SU-DHL-6 (cell line): ENCODE data around the gene FSIP1.

Source experiments
- H2AFZ ChIP-seq: fragments of 200-600 bp; sonication (generic); 2 replicates; pipeline ENCODE4 v1.6.1; 2014; ENCODE audit warnings: low read depth, mild to moderate bottlenecking, moderate library complexity, mixed read lengths, antibody characterized with exemption, low read length; ENCODE audit not compliant: severe bottlenecking
- H3F3A ChIP-seq: fragments of 200-600 bp; shearing (Covaris generic); 2 replicates; pipeline ENCODE4 v1.6.0; 2016; ENCODE audit warnings: antibody characterized with exemption, mild to moderate bottlenecking; ENCODE audit not compliant: insufficient read depth
- H3K27ac ChIP-seq: fragments of 200-600 bp; sonication (generic); 2 replicates; pipeline ENCODE4 v1.5.1; 2016; ENCODE audit warnings: low read depth, mild to moderate bottlenecking, low read length, moderate library complexity, mixed read lengths
- H3K27me3 ChIP-seq: fragments of 200-600 bp; sonication (generic), shearing (Covaris generic); 2 replicates; pipeline ENCODE4 v1.6.0; 2014; ENCODE audit warnings: mild to moderate bottlenecking, low read length
- H3K36me3 ChIP-seq: fragments of 200-600 bp; sonication (generic); 2 replicates; pipeline ENCODE4 v1.6.1; 2014; ENCODE audit warnings: mild to moderate bottlenecking, low read length, mixed read lengths
- H3K4me2 ChIP-seq: fragments of 300-600, 200-600 bp; shearing (Covaris generic), sonication (generic); 2 replicates; pipeline ENCODE4 v1.6.0; 2014; ENCODE audit warnings: low read length, low read depth, mild to moderate bottlenecking; ENCODE audit not compliant: poor library complexity, severe bottlenecking
- H3K4me3 ChIP-seq: fragments of 200-600 bp; sonication (generic); 2 replicates; pipeline ENCODE4 v1.5.1; 2014; ENCODE audit warnings: antibody characterized with exemption, low read length, mild to moderate bottlenecking, mixed read lengths; ENCODE audit not compliant: insufficient read depth, poor library complexity, severe bottlenecking
- H3K79me2 ChIP-seq: fragments of 200-600 bp; sonication (generic); 2 replicates; pipeline ENCODE4 v1.6.1; 2014; ENCODE audit warnings: mild to moderate bottlenecking, low read length, moderate library complexity; ENCODE audit not compliant: insufficient read depth
- H3K9ac ChIP-seq: fragments of 200-600 bp; sonication (generic); 2 replicates; pipeline ENCODE4 v1.7.0; 2014; ENCODE audit warnings: mild to moderate bottlenecking, low read length
- H3K9me2 ChIP-seq: fragments of 200-600 bp; sonication (generic); replicated peaks from 2 replicates; pipeline ENCODE4 v1.6.1; 2014; ENCODE audit warnings: low read length; ENCODE audit not compliant: insufficient read depth
- H3K9me3 ChIP-seq: fragments of 200-600 bp; sonication (generic); 2 replicates; pipeline ENCODE4 v1.6.1; 2014; ENCODE audit warnings: low read length, mixed read lengths; ENCODE audit not compliant: insufficient read depth
- H4K20me1 ChIP-seq: fragments of 200-600 bp; sonication (generic); 2 replicates; pipeline ENCODE4 v1.6.1; 2014; ENCODE audit warnings: low read depth, mild to moderate bottlenecking, antibody characterized with exemption, low read length, moderate library complexity, mixed read lengths
- EZH2phosphoT487 ChIP-seq: fragments of 200-600 bp; sonication (generic), shearing (Covaris generic); conservative IDR thresholded peaks from 2 replicates; pipeline ENCODE4 v1.6.1; 2018; ENCODE audit warnings: mild to moderate bottlenecking, antibody characterized with exemption, low read length, moderate library complexity, mixed read lengths
- TF ChIP-seq, protein P1 (sequence below): fragments of 200-600 bp; sonication (generic); IDR thresholded peaks from one replicate; pipeline ENCODE4 v1.5.1; 2017; ENCODE audit warnings: antibody characterized with exemption, mild to moderate bottlenecking, low read length, moderate library complexity; ENCODE audit not compliant: insufficient read depth, poor library complexity, severe bottlenecking

FSIP1 gene

DNA sequence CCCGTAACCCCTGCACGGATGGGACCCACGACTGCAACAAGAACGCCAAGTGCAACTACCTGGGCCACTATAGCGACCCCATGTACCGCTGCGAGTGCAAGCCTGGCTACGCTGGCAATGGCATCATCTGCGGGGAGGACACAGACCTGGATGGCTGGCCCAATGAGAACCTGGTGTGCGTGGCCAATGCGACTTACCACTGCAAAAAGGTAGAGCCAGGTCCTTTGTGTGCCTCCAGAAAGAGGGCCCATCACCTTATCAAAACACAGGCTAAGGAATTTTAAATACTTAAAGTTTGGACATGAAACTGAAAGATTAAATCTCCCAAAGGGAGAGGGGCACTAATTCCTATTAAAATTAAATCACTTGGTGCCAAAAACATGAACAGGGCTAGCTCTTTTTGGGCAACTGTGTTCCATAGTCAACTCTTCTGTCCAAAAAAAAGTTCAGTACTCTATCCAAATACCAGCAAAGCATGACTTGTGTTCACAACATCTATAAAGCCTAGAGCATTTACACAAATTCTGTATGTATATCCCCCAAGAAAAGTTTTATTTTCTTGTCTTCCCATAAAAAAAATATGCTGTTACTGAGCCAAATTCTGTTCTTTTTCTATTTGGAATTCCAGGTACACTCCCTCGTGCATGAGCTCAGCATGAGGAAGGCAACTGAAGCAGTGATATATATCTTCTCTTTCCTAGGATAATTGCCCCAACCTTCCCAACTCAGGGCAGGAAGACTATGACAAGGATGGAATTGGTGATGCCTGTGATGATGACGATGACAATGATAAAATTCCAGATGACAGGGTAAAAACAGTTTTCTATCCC is 192.6 kb downstream of the FSIP1 start:
- TF ChIP-seq, protein P1, sequence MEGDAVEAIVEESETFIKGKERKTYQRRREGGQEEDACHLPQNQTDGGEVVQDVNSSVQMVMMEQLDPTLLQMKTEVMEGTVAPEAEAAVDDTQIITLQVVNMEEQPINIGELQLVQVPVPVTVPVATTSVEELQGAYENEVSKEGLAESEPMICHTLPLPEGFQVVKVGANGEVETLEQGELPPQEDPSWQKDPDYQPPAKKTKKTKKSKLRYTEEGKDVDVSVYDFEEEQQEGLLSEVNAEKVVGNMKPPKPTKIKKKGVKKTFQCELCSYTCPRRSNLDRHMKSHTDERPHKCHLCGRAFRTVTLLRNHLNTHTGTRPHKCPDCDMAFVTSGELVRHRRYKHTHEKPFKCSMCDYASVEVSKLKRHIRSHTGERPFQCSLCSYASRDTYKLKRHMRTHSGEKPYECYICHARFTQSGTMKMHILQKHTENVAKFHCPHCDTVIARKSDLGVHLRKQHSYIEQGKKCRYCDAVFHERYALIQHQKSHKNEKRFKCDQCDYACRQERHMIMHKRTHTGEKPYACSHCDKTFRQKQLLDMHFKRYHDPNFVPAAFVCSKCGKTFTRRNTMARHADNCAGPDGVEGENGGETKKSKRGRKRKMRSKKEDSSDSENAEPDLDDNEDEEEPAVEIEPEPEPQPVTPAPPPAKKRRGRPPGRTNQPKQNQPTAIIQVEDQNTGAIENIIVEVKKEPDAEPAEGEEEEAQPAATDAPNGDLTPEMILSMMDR: no peak
- no peak for TF ChIP-seq EZH2phosphoT487
- Histone ChIP-seq H3K9me2 (no peaks in the 10 kb centered on the region), H3K9me3 (no peaks in the 10 kb centered on the region), H2AFZ (no peak overlapping the region), H3K9ac (no peak overlapping the region), H3K79me2 (no peaks in the 10 kb centered on the region), H3K27ac (no peak overlapping the region), H3K4me3 (no peak overlapping the region), H4K20me1 (no peaks in the 10 kb centered on the region), H3K4me2 (no peak overlapping the region), H3K36me3 (no peaks in the 10 kb centered on the region), H3F3A (no peaks in the 10 kb centered on the region), H3K27me3 (no peaks in the 10 kb centered on the region)

GRCh38 chr15:39589193-39589814 is 193.3 kb downstream of the FSIP1 start:
- Histone ChIP-seq H3K27ac (no peak overlapping the region), H4K20me1 (no peaks in the 10 kb centered on the region), H3K36me3 (no peaks in the 10 kb centered on the region), H3K9me3 (no peaks in the 10 kb centered on the region), H2AFZ (no peak overlapping the region), H3F3A (no peaks in the 10 kb centered on the region), H3K4me2 (no peak overlapping the region), H3K9me2 (no peaks in the 10 kb centered on the region), H3K4me3 (no peak overlapping the region), H3K79me2 (no peaks in the 10 kb centered on the region), H3K27me3 (no peaks in the 10 kb centered on the region), H3K9ac (no peak overlapping the region)
- TF ChIP-seq, protein P1: no peak
- no peak for TF ChIP-seq EZH2phosphoT487

DNA sequence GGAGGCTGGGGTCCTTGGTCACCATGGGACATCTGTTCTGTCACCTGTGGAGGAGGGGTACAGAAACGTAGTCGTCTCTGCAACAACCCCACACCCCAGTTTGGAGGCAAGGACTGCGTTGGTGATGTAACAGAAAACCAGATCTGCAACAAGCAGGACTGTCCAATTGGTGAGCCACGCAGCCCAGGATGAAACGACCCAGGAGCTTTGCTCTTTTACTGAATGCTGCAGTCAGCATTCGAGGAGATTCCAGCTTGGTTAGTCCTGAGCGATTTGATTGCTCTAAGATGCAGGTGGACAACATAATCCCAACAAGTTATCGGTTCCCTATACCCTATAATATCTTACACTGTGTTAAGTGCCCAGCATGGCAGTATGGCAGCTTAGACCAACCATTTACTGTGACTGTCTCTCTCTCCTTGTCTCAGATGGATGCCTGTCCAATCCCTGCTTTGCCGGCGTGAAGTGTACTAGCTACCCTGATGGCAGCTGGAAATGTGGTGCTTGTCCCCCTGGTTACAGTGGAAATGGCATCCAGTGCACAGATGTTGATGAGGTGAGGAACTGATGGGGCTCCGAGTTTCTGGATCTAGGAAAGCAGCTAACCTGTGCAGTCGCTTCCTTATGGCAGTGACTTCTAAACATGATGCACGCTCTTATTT is 194.0 kb downstream of the FSIP1 start:
- Histone ChIP-seq H3F3A (no peaks in the 10 kb centered on the region), H3K9me3 (no peaks in the 10 kb centered on the region), H3K9ac (no peak overlapping the region), H3K4me3 (no peak overlapping the region), H3K27ac (no peak overlapping the region), H3K79me2 (no peaks in the 10 kb centered on the region), H3K9me2 (no peaks in the 10 kb centered on the region), H2AFZ (no peak overlapping the region), H3K36me3 (no peaks in the 10 kb centered on the region), H4K20me1 (no peaks in the 10 kb centered on the region), H3K4me2 (no peak overlapping the region), H3K27me3 (no peaks in the 10 kb centered on the region)
- no peak for TF ChIP-seq EZH2phosphoT487
- TF ChIP-seq, protein P1: no peak
